PC-3 (cell line): ENCODE data around the gene ATP1B3. TPM values are rescaled to one million over a fixed set of nuclear protein-coding genes. Genes with fewer than 3 reads are reported as not detected.

ENCODE experiments used
- ATAC-seq: fragments of 200-7000 bp; cut with Tn5 transposase; 2 replicates; pipeline ENCODE4 v1.9.1; 2020; ENCODE audit warnings: mild to moderate bottlenecking, moderate library complexity
- BruUV-seq: library from RNA; stranded (reverse); fragments of 400-500 nt; replicated peaks from 2 replicates; lab custom pipeline; 2021; lab: Mats Ljungman, UMichigan
- CTCF ChIA-PET: fragments of 300-600 bp; sonication (Branson Sonifier 250); formaldehyde crosslinking; loops from one replicate; lab custom pipeline; 2022; ENCODE audit warnings: antibody characterized with exemption; lab: Charles Lee
- POLR2A ChIA-PET: fragments of 300-600 bp; sonication (Branson Sonifier 250); formaldehyde crosslinking; loops from one replicate; lab custom pipeline; 2022; ENCODE audit warnings: antibody characterized with exemption; ENCODE audit not compliant: unreplicated experiment; lab: Charles Lee
- DNase-seq: peaks from one replicate; pipeline ENCODE4 v3.0.0-alpha.2; 2015
- H2AFZ ChIP-seq: fragments of 300-600 bp; sonication (generic); 2 replicates; pipeline ENCODE4 v1.6.0; 2016; ENCODE audit warnings: antibody characterized with exemption, low read length
- H3F3A ChIP-seq: fragments of 300-600 bp; sonication (generic); one replicate; pipeline ENCODE4 v1.6.0; 2017; ENCODE audit warnings: antibody characterized with exemption, low read length, control low read depth, mild to moderate bottlenecking; ENCODE audit not compliant: unreplicated experiment
- H3K27ac ChIP-seq: fragments of 300-600 bp; sonication (generic); 2 replicates; pipeline ENCODE4 v1.5.1; 2016; ENCODE audit warnings: mild to moderate bottlenecking, low read length
- H3K27me3 ChIP-seq: fragments of 300-600 bp; sonication (generic); 2 replicates; pipeline ENCODE4 v1.6.1; 2016; ENCODE audit warnings: low read length, mixed read lengths
- H3K36me3 ChIP-seq: fragments of 300-600 bp; sonication (generic); 2 replicates; pipeline ENCODE4 v1.6.1; 2016; ENCODE audit warnings: low read depth, mixed run types, low read length, mixed read lengths
- H3K4me1 ChIP-seq: fragments of 300-600 bp; sonication (generic); 2 replicates; pipeline ENCODE4 v1.5.1; 2016; ENCODE audit warnings: low read length; ENCODE audit not compliant: insufficient read depth
- H3K4me2 ChIP-seq: fragments of 300-600 bp; sonication (generic); 2 replicates; pipeline ENCODE4 v1.6.0; 2016; ENCODE audit warnings: low read length
- H3K4me3 ChIP-seq: fragments of 300-600 bp; sonication (generic); 2 replicates; pipeline ENCODE4 v1.5.1; 2016; ENCODE audit warnings: mild to moderate bottlenecking, low read length, mixed read lengths
- H3K79me2 ChIP-seq: fragments of 300-600 bp; sonication (generic); 2 replicates; pipeline ENCODE4 v1.6.1; 2017; ENCODE audit warnings: low read length, mixed read lengths
- H3K9ac ChIP-seq: fragments of 300-600 bp; sonication (generic); 2 replicates; pipeline ENCODE4 v1.6.0; 2016; ENCODE audit warnings: mild to moderate bottlenecking, low read length
- H3K9me2 ChIP-seq: fragments of 300-600 bp; sonication (generic); replicated peaks from 2 replicates; pipeline ENCODE4 v1.6.1; 2016; ENCODE audit warnings: mixed run types, low read length, mixed read lengths
- H3K9me3 ChIP-seq: fragments of 300-600 bp; sonication (generic); 2 replicates; pipeline ENCODE4 v1.6.1; 2016; ENCODE audit warnings: low read length, mixed read lengths
- H4K20me1 ChIP-seq: fragments of 300-600 bp; sonication (generic); 2 replicates; pipeline ENCODE4 v1.6.1; 2016; ENCODE audit warnings: low read length, mixed read lengths
- CTCF ChIP-seq: fragments of 300-600 bp; sonication (generic); conservative IDR thresholded peaks from 2 replicates; pipeline ENCODE4 v1.5.1; 2017; ENCODE audit warnings: antibody characterized with exemption, low read depth, mild to moderate bottlenecking, low read length
- EZH2 ChIP-seq: fragments of 300-600 bp; sonication (generic); IDR thresholded peaks from one replicate; pipeline ENCODE4 v1.6.1; 2017; ENCODE audit warnings: antibody characterized with exemption, mild to moderate bottlenecking, low read length; ENCODE audit not compliant: unreplicated experiment
- EZH2phosphoT487 ChIP-seq: fragments of 300-600 bp; sonication (generic); IDR thresholded peaks from 2 replicates; pipeline ENCODE4 v1.6.1; 2018; ENCODE audit warnings: mild to moderate bottlenecking, antibody characterized with exemption, low read length, borderline replicate concordance
- intact Hi-C: fragments of 100-400 bp; cut with micrococcal nuclease; formaldehyde crosslinking; loops from 2 replicates; pipeline ENCODE4 v1.9.0; 2023
- total RNA-seq: library from RNA; depleted of rRNA; stranded (reverse); fragments of >200 nt; gene quantifications from 2 replicates; pipeline ENCODE4 v1.2.3, GENCODE V29; 2014

ATP1B3 gene
- total RNA-seq, 1 experiment from 2014 or later, result 20.6 TPM

GRCh38 chr3:141865101-141865500 lies 11.3 kb upstream of the ATP1B3 start:
- no peak overlapping the region for H2AFZ ChIP-seq
- no TSS peak for BruUV-seq
- ChIA-PET CTCF (no interaction called here), POLR2A (no interaction called here)
- H3K9me2 ChIP-seq, result no peaks in the 10 kb centered on the region
- H4K20me1 ChIP-seq, result no peaks in the 10 kb centered on the region
- no peaks in the 10 kb centered on the region for H3K9me3 ChIP-seq
- H3K27me3 ChIP-seq, result no peaks in the 10 kb centered on the region
- TF ChIP-seq CTCF (no peak), EZH2phosphoT487 (no peak), EZH2 (no peak)
- H3F3A ChIP-seq, result no peaks in the 10 kb centered on the region
- no peaks in the 10 kb centered on the region for H3K36me3 ChIP-seq
- intact Hi-C loops, result no loop called here
- ATAC-seq (no peak), DNase-seq (no peak)
- no peaks in the 10 kb centered on the region for H3K79me2 ChIP-seq
- no peak overlapping the region for H3K4me2 ChIP-seq
- no peak overlapping the region for H3K27ac ChIP-seq
- H3K4me3 ChIP-seq, result no peak overlapping the region
- H3K4me1 ChIP-seq, result no peaks in the 10 kb centered on the region
- no peak overlapping the region for H3K9ac ChIP-seq

DNA sequence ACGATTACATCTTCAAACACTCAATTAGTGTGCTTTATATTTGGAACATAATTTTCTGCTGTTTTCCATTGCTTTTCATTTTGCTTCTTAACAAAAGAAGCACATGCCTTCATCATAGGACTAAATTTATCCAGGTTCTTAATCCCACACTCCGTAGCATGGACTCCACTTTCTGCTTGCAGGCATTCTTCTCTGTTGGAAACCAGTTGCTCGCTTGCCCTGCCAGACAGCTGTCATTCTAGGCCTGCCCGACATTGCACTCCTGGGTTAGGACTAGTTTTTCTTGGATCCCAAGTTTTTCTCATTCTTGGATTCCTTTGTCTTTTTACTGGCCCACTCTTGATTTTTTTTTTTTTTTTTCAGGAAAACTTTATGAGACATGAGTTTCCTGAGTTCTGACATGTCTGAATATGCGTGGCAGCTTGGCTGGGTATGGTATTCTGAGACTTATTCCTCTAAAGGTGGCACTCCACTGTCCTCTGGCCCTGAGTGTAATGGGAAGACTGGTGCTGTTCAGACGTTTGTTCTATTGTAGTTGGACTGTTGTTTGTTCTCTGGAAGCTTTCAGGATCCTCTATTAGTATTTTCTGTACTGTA lies 6.3 kb upstream of the ATP1B3 start:
- intact Hi-C loops, result no loop called here
- DNase-seq (no peak), ATAC-seq (no peak)
- Histone ChIP-seq H3K36me3 (no peaks in the 10 kb centered on the region), H3K9me3 (no peaks in the 10 kb centered on the region), H3K4me2 (no peak overlapping the region), H3K27ac (no peak overlapping the region), H3K4me3 (no peak overlapping the region), H3F3A (no peaks in the 10 kb centered on the region), H3K4me1 (no peaks in the 10 kb centered on the region), H3K9ac (no peak overlapping the region), H3K79me2 (no peaks in the 10 kb centered on the region), H3K27me3 (no peaks in the 10 kb centered on the region), H2AFZ (no peak overlapping the region), H4K20me1 (no peaks in the 10 kb centered on the region), H3K9me2 (no peaks in the 10 kb centered on the region)
- no TSS peak for BruUV-seq
- ChIA-PET CTCF (no interaction called here), POLR2A (no interaction called here)
- TF ChIP-seq EZH2phosphoT487, result no peak
- no peak for TF ChIP-seq EZH2
- no peak for TF ChIP-seq CTCF

DNA sequence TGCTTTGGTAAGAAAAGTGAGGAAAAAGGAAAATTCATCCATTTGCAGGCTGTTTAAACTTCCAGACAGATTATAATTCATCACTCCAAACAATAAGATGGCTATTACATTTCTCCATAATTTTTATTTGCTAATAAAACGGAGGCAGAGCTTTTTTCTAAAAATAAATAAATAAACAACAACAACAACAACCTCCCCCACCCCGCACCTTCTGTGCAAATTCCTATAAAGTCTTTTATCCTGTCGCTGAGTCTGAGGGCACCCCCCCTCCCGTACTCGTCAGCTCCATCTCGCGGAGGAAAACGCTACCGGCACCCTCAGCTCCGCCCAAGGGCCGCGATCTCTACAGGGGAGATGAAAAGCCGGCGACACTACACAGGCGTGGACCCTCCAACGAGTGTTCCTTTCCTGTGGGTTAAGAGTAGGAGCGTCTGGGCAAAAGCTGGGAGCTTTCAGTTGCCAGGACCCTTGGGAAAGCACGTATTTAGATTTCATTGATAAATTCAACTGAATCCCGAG lies 1.0 kb upstream of the ATP1B3 start:
- CTCF ChIA-PET, result interaction anchor here (0.5 kb wide), 1 partner anchor 132 kb away, joined by 3 read pairs; no protein-coding TSS in a partner anchor
- peak; percentile 76 for DNase-seq
- intact Hi-C loops, result loop anchor here (1.0 to 5.0 kb wide), 4 partner anchors 35 to 137 kb away; partner anchors contain the start of gene RNF7

More for the DNA sequence above, 1.0 kb upstream of the ATP1B3 start:
- Histone ChIP-seq H3K4me3 (peak overlapping the region; percentile 80), H3K4me1 (0 out of 2 replicates have a peak, but pooled peaks cover 7% of the 10 kb centered on the region), H3K9ac (peak overlapping the region; percentile 66), H2AFZ (peak overlapping the region; percentile 99), H4K20me1 (peaks cover 14% of the 10 kb centered on the region; the same call in 1 of the 2 replicates), H3K79me2 (peaks cover 33% of the 10 kb centered on the region), H3K4me2 (peak overlapping the region; percentile 97), H3K27ac (peak overlapping the region; percentile 60; the same call in 1 of the 2 replicates), H3K9me2 (no peaks in the 10 kb centered on the region), H3K27me3 (no peaks in the 10 kb centered on the region), H3K9me3 (no peaks in the 10 kb centered on the region), H3K36me3 (no peaks in the 10 kb centered on the region), H3F3A (no peaks in the 10 kb centered on the region)
- TF ChIP-seq EZH2, result no peak
- TF ChIP-seq EZH2phosphoT487, result no peak
- peak; percentile 77 for TF ChIP-seq CTCF
- BruUV-seq, result no TSS peak
- peak; percentile 73 for ATAC-seq
- POLR2A ChIA-PET, result interaction anchor here (0.6 to 0.7 kb wide), 2 partner anchors 24 to 100 kb away, joined by 5 to 18 read pairs; no protein-coding TSS in a partner anchor
